Inferior parietal cortex (tissue), 1 donor: Measurements from ENCODE around the gene AUP1.

Experiments
- DNase-seq: peaks from one replicate; pipeline ENCODE4 v3.0.0-alpha.2; 2016; ENCODE audit errors: extremely low spot score

The AUP1 gene

DNA sequence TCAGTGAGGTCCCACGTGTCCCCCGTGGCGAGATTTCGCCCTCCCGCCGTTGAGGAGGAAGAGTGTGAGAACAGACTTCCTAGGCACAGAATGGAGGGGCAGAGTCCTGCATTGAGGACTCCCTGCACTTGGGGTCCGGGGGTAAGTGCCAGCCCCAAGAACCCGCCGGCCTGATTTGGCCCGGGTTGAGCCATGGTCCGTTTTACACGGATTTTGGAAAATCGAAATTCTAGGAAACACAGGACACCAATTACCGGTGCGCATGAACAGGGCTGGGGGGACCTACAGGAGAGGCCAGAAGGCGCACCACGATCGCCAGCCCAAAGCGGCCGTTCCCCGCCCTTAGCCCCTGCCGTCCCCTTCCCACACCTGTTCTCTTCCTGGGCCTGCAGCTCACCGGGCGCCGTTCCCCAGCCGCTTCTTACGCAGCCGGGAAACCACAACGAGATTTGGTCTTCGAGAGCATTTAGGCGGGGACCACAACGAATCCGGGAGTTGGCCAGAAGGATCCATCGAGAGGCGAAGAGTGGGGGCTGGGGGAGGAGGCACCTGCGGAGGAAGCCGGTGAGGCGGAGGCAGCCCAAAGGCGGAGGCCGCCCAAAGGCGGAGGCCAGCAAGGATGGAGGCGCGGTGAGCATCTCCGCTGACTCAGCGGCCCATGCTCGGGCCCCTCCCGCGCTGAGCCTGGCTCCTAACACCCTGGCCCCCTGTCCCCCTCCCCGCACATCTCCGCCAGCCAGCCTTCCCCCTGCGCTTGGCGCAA lies 15.7 kb downstream of the AUP1 start:
- DNase-seq, result no peak

DNA sequence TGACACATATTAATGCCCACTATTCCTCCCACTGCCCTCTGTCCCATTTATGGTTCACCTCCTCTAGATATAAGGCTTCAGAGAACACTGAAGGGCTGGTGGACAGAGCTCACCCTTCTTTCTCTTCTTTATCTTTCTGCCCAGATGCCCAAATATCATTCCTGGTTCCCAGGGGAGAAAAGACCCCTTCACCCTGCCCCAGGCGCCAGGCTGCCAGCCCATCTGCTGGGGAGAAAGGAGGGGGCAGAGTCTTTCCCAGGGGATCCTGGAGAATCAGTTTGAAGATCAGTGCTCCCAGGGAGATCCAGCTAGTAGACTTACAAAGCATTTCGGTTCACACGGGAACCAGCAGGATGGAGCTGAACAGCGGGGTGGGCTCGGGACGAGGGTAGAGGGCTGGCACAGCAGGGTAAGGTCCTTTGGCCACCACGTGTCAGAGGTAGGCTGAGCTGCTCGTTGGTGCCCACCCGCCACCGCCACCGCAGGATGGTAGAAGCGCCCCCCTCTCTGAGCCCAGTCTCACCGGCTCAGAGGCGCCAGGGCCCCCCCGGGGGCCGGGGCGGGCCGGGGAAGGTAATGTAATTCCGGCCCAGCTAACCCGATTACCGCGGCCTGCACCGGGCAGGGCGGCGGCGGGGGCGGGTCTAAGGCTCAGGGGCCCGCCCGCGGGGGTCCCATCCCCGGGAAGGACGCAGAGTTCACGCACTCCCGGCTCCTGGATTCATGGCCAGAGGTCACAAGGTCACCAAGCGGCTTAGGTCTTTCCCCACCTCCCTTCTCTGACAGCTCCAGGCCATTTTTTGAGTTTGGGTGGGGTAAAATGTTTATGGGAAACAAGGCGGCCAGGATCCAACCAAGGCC lies 16.5 kb downstream of the AUP1 start:
- DNase-seq, result no peak

DNA sequence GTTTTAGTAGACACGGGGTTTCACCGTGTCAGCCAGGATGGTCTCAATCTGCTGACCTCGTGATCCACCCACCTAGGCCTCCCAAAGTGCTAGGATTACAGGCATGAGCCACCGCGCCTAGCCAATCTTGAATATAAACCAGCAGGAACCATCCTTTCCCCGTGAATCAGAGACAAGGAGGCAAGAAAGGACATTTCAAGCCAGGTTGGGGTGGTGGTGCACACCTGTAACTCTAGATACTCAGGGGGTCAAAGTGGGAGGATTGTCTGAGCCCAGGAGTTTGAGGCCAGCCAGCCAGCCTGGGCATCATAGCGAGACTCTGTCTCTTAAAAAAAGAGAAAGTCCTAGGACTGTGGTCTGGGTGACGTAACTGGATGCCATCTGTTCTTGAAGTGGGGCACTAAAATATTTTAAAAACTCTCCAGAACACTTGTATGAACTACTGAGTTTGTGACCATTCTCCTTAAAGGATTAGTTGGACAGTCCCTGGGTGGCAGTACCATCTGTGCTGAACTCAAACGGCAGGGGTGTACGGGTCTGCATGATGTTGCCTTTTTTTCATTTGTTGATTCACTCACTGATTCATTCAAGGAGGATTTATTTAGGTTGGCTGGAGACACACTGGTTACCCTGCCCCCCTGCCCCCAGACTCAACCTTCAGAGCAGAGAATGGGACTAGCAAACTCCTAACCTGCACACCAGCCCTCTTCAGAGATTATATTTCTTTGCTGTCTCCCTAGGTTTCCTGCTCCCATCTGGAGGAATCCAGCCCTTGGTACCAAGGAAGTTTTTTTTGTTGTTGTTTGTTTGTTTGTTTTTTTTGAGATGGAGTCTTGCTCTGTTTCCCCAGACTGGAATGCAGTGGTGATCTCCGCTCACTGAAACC lies 18.2 kb downstream of the AUP1 start:
- no peak for DNase-seq

DNA sequence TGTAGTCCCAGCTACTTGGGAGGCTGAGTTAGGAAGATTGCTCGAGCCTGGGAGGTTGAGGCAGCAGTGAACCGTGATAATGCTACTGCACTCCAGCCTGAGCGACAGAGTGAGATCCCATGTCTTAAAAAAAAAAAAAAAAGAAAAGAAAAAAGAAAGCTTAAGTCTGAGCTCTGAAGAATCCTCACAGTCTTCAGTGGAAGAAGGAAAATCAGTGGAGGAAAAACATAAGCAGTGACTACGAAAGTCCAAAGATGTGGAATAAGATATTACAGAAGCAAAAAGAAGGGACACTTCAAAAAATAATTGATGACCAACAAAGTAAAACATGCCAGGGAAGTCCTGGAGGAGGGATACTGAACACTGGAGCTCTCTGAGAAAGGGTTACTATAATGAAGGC lies 19.2 kb downstream of the AUP1 start:
- no peak for DNase-seq

DNA sequence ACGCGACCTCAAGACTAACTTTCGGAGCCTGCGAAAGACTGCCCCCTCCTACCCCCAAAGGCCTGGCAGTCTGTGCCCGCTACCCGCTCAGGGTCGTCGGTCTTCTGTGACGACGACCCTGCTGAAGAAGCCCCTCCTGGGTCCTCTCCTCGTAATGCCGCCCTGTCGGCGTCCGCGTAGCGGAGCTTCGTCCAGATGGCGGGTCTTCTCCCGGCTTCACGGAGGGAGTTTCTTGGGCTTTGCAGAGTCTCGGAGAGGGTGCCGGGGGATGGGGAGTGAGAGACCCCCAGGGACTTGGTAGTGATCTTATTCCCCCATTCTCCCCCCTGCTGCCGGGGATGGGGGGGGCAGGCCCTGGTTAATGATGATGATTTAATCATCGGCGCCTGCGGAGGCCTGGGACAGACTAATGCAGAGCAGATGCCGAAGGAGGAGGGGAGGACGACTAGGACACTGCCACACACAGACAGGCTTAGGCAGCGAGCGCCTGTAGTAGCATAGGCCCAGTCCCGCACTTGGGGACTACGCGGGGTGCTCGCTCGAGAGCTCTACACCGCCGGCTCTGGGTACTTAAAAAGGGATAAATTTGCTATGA lies 21.5 kb downstream of the AUP1 start:
- no peak for DNase-seq

DNA sequence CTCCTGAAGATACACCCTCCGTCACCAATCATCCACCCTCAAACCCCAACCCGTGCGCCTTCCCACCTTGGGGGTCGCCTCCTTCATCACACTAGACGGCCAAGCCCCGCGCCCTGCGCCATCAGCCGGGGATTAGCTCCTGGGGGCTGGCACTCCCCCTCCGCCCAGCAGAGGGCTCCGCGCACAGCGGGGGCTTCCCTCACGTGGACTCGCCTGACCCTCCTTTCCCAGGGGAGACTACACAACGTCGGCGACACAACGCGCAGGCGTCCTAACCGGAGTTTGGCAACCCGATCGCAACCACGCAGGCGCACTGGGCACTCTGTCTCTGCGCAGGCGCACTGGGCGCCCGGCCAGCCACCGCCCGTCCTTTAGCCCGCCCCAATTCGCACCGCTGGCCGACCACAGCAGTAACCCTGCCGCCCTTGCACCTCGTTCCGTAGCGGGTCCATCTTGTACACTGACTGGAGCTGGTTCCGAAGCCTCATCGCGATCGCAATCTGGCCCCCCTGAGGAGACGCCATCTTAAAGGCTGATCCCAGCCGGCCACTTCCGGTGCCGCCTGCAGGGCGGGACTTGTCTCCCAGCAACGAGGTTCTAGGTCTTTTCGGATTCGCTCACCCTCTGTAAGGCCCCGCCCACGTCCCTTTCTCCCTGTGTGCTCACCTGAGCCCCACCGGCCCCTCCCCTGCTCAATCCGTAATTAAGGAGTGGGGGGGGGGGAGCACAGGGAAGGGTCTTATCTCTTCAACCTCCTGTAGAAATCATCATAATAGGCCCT lies 22.2 kb downstream of the AUP1 start, which contains the start of gene PCGF1:
PCGF1 (minus strand) TSS at position 551 of the 781 bp plus-strand sequence; CDS start at position 524, 27 bp downstream.
- DNase-seq, result peak; percentile 98

DNA sequence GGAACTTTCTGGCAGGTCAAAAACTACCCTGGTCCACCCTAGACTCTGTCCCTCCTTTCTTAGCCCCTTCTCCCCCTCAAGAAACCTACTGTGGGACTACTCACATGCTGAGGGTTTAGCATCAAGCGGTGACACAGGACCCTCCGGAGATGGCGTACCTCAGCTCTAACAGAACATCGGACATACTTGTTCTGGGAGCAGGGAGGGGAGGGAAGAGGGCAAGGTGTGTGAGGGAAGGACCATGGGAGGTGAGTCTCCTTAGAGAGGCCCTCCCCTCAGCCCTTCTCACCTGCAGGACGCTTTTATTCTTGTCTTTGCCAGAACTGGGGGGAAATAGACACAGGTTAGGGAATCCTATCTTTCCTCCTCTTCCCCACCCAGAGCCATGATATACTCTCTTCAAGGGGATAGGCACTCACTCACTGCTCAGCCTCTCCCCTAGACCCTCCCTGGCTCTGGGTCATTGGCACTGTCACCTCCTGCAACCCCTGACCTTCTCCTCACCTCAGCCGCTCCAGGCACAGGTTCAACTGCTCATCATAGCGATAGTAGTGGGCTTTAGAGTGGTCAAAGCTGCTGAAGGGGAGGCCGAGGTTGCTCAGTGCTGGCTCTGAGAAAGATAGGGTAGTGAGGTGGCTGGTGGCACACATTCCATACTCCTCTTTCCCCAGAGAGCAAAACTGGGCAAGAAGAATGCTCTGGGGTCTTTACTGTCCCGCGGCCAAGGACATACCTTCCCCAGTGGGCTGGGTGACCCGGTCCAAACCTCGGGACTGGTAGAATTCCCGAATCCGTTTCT lies 23.9 kb downstream of the AUP1 start:
- DNase-seq, result no peak

DNA sequence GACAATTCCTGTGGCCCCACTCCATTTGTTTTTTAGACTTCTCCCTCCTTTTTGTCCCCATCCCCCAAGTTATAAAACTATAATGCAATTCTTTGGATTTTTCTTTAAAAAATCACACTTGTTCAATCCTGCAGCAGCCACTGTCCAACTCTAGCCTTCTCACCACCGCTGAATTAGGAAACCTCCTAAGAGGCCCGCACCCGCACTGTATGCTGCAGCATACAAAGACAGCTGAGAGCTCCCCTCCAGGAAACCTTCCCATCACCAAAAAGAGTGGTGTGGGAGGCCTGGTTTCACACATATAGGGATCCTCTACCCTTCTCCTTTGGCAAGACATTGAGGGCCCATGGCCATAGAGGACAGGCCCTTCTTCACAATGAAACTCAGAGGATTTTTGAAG lies 24.9 kb downstream of the AUP1 start:
- no peak for DNase-seq

DNA sequence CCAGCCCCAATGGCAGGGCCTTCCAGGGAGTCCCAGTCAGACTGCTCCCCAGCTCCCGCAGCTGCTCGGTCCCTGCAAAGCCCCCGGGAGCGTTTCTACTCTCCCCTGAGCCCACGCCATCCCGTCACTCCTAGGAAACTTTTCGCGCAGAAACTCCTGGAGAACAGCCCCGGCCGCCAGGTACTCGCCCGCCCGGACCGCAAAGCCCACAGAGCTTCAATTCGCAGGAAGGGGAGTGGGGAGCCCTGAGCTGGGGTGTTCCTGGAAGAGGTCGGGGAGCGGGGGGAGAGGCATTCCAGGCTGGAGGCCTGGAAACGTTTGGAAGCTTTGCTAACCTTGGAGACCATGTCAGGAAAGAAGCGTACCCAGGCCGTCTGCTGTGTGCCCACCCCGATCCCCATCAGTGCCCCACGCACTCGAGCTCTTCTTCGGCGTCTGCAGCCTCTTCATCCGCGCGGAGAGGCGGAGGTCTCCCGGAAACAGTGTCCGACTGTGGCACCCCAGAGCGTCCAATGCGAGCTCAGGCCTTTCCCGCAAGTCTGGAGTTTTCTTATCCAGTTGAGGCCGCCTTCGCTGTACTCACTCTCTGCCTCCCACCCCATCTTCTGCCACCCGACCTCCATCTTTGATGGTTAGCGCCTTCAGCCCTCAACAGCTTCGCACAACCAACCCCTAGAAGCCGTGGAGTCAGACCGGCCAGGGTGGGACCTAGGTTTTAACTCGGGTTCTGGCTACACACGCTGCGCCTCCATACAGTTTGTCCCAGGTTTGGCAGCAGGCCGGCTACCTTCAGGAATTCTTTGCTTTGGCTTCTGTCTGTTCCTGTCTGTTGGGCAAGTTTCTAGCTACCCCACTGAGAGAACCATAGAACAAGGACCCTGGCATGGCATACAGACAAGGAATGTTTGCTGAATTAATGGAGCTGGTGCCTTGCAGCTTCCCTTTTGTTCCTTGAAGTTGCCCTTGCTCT lies 25.7 kb downstream of the AUP1 start:
- DNase-seq, result no peak

DNA sequence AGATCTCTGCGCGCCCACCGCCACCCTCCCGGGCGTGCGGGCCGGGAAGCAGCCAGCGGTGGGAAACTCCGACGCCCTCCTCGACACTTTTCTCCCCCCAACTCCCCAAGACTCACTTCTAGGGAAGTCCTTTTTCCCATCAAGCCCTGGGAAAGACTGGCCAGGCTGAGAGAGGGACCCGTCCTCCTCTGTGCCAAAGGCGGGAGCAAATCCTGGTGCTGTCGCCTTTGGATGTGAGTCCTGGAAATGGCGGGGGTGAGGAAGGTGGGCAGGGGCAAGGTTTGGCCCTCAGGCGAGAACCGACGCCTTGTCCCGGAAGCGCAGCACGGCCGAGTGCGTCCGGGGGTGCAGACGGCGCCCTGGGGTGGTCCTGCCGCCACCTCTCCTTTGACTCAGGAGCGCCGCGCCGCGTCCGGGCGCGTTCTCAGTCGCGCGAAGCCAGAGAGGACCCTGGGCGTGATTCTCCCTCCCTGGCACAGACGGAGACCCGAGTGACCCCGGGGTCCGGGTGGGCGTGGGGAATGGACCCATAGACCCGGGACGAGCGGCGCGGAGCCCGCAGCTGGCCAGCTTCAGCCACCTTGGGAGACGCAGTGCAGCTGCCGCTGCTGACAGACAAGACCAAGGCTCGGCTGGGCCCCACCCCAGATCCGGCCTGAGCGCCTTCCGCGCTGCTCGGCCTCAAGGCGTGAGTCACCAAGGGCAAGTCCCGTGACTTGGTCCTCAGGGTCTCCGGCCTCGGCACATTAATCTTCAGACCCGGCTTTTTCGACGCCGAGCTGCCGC lies 26.6 kb downstream of the AUP1 start:
- DNase-seq, result no peak

DNA sequence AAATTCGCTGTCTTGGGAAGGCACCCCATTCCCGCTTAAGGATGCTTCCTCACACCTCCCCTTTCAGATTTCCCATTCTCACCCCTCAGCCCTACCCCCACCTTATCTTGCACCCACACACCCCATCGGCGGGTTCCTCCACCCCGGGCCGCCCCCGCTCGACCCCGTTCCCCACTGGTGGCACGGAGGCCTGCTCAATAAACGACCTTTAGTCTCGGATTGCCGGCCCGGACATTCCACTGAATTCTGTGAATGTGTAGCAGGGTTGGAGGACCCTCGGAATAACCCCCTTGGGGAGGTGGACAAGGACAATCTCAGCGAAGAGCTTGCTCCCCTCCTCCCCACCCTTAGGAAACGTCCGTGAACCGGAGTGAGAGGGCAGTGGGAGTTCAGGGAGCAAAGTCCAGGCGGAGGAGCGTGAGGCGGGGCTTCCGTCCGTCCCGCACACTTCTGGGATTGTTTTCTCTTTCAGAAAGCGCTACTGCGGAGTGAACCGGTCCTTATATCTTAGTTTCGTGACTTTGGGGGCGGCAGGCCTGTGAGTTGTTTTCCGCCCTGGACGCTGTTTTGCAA lies 27.3 kb downstream of the AUP1 start:
- DNase-seq, result no peak

DNA sequence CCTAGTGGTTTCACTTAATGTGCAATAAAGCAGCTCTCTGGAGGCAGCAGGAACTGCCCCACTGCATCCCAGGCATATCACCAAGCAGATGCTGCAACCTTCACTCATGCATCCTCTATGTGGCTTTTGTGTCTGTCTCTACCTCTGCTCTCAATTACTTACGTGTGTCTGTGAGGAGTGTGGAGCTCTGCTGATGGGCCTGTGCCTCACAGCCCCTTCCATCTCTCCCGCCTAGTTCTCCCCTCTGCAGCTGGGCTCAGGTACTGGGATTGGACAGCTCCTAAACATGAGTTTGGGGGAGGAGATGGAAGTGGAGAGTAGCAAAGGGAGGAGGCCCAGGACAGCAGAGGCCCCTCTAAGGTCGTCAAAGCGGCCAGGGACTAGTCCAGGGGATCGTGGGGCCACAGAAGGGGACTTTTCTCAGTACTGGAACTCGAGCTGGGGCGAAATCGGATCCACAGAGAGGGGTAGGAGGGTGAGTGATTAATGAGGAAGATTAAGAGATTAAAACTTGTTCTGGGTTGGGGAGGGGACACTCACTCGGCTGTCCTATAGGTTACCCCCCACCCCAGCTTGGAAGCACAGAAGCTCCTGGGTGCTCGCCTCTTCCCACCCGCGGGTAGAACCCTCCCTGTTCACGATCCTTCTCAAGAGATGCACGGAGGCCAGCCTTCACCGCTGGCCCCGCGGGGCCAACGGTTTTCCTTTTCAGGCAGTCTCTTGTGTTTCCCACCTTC lies 28.0 kb downstream of the AUP1 start:
- no peak for DNase-seq

DNA sequence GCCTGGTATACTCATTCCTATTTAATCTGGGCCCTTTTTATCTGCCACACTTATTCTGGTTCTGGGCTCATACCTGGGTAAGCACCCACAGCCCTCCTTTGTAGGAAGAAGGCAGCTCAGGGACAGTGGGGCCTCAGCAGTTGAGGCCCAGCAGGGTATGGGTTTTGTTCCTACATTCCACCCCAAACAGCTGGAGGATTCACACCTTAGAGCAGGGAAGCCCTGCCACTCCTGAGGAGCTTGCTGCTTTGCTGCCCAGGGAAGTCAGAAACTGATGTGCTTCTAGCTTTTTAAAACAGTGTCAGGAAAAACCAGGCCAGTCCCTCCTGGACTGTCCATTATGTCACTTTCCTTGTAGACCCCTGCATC lies 28.9 kb downstream of the AUP1 start:
- DNase-seq, result no peak

DNA sequence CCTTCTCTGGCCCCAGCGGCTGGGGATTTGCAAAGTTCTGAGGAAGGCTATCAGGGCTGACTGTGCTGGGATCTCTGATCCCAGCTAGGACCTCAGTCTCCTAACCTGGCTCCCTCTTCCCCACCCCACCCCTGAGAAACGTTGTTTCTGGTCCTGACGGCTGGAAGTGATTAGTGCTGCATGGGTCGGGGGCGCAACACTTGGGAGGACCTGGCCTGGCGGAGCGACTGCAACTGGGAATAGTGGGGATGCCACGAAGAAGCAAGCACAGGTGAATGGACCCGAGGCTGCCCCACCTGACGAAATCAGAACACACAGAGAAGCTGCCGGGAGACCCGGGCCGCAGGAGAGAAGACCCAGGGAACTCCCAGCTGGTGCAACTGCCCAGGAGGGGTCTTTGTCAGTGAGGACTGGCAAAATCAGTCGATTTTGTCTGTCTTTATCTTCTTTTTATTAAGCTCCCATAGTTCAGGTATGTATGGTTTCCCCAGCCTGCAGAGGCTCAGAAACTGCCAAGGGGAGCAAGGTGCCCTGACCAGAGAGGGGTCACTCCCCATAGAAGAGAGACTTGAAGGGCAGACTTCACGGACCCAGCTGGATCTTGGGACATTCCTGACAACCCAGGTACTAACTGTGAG lies 29.4 kb downstream of the AUP1 start:
- DNase-seq, result no peak

DNA sequence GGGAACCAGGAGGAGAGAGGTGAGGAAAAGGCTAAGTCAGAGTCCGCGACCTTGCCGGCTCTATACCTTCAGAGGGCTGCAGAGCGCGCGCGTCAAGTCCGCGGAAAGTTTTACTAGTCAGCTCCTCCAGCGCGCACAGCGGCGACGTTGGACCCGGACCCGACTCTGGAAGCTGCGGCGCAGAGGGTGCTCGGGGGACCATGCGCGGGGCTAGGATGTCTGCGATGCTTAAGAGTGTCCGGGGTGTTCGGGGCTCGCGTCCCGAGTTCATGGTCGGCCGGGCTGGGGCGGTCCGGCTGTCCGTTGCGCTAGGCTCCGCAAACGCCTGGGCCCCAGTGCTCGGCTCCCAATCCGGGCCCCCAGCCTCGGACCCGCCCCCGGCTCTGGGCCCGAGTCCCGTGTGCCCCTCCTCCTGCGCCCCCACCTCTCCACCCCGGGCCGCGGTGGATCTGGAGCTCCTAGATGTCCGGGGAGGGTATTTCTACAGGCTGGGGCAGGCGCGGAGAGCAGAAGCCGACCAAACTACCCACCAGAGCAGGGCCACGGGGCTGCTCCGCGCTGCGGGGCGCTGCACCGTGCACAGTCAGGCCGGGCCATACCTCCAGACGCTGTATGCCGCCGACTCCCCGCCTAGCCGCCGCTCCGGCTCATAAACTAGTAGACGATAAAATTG lies 30.1 kb downstream of the AUP1 start, which contains the start of gene LBX2:
LBX2 (minus strand) TSS at position 337 of the 673 bp plus-strand sequence; CDS start at position 271, 66 bp downstream.
- no peak for DNase-seq
